Activated CD8-positive, alpha-beta memory T cell treated with anti-CD3 and anti-CD28 coated beads for 4 hours (primary cell): ENCODE measurements around the gene CYCS.
"Not testable (repeated sequence)": the region's sequence is repeated elsewhere in the genome, so short reads cannot be mapped to it uniquely, and the experiment has no call there.

Source experiments
- DNase-seq, 2 donors: peaks; one replicate each; pipeline ENCODE4 v3.0.0-alpha.2; 2020; ENCODE audit warnings: low read depth in 2 of 2

Gene CYCS

GRCh38 chr7:25118048-25118753, 6.9 kb downstream of the CYCS start:
- DNase-seq, result no peak

GRCh38 chr7:25117226-25118047, 7.6 kb downstream of the CYCS start:
- DNase-seq, result no peak

GRCh38 chr7:25116621-25117020, 8.4 kb downstream of the CYCS start:
- DNase-seq, result no peak

- DNase-seq, result not testable (repeated sequence)
Measured at GRCh38 chr7:25110514-25110913, 14.5 kb downstream of the CYCS start.

GRCh38 chr7:25109276-25109675, 15.8 kb downstream of the CYCS start:
- no peak for DNase-seq

GRCh38 chr7:25105911-25106310, 19.1 kb downstream of the CYCS start:
- no peak for DNase-seq

- no peak for DNase-seq
Measured at GRCh38 chr7:25103773-25104172, 21.3 kb downstream of the CYCS start.

- no peak for DNase-seq
Measured at GRCh38 chr7:25101817-25102216, 23.2 kb downstream of the CYCS start.

- DNase-seq, result peak in 1 of 2 donors; percentile 31
Measured at GRCh38 chr7:25098096-25099046, 26.7 kb downstream of the CYCS start.

- DNase-seq, result no peak
Measured at GRCh38 chr7:25095516-25096345, 29.3 kb downstream of the CYCS start.

- DNase-seq, result peak; percentile 48 to 59
Measured at GRCh38 chr7:25093268-25093826, 31.7 kb downstream of the CYCS start.

- DNase-seq, result no peak
Measured at GRCh38 chr7:25091779-25092178, 33.3 kb downstream of the CYCS start.

GRCh38 chr7:25091176-25091575, 33.9 kb downstream of the CYCS start:
- DNase-seq, result no peak

- DNase-seq, result no peak
Measured at GRCh38 chr7:25090374-25090773, 34.7 kb downstream of the CYCS start.

GRCh38 chr7:25087855-25088254, 37.2 kb downstream of the CYCS start:
- no peak for DNase-seq

- no peak for DNase-seq
Measured at GRCh38 chr7:25084821-25085220, 40.2 kb downstream of the CYCS start.

GRCh38 chr7:25083201-25083600, 41.9 kb downstream of the CYCS start:
- DNase-seq, result no peak

- DNase-seq, result not testable (repeated sequence)
Measured at GRCh38 chr7:25082041-25082440, 43.0 kb downstream of the CYCS start.

- no peak for DNase-seq
Measured at GRCh38 chr7:25077096-25077495, 48.0 kb downstream of the CYCS start.

GRCh38 chr7:25075459-25075858, 49.6 kb downstream of the CYCS start:
- DNase-seq, result no peak

- no peak for DNase-seq
Measured at GRCh38 chr7:25073451-25073850, 51.6 kb downstream of the CYCS start.
